Stomach (tissue), 9 donors: ENCODE results near the gene GLI1. TPM values are rescaled to one million over a fixed set of nuclear protein-coding genes. Genes with fewer than 3 reads are reported as not detected.

Source experiments
- DNase-seq, 2 donors: peaks; one replicate each; pipeline versions ENCODE4 v3.0.0 to v3.0.0-alpha.2; 2013 to 2019
- H3K27ac ChIP-seq, 5 donors: fragments of 200-600 bp in 4 of 5; sonication (generic) in 4 of 5; one replicate each; pipeline ENCODE4 v1.5.1; 2013 to 2019; ENCODE audit warnings: mild to moderate bottlenecking in 1 of 5, moderate library complexity in 1 of 5
- H3K27me3 ChIP-seq, 3 donors: fragments of 200-600 bp; sonication (generic); one replicate each; pipeline ENCODE4 v1.5.1; 2017 to 2019; ENCODE audit warnings: mixed run types in 1 of 3
- H3K36me3 ChIP-seq, 4 donors: fragments of 200-600 bp; sonication (generic); 1 replicate in 3 of 4; 2 replicates in 1 of 4; pipeline ENCODE4 v1.5.1; 2016 to 2019
- H3K4me1 ChIP-seq, 4 donors: fragments of 200-600 bp; sonication (generic); one replicate each; pipeline ENCODE4 v1.5.1; 2016 to 2019
- H3K4me3 ChIP-seq, 4 donors: fragments of 200-600 bp; sonication (generic) in 3 of 4; one replicate each; pipeline ENCODE4 v1.5.1; 2016 to 2019; ENCODE audit warnings: mild to moderate bottlenecking in 1 of 4
- H3K9me3 ChIP-seq, 4 donors: fragments of 200-600 bp; sonication (generic); one replicate each; pipeline ENCODE4 v1.5.1; 2016 to 2019
- CTCF ChIP-seq, 7 experiments: fragments of 450-650 bp in 4 of 7; fragments of 200-600 bp in 3 of 7; sonication (generic) in 3 of 7; IDR thresholded peaks; one replicate each; pipeline ENCODE4 v1.5.1; 2016 to 2019; ENCODE audit warnings: antibody characterized with exemption in 7 of 7, control low read depth in 2 of 7, mild to moderate bottlenecking in 1 of 7
- EP300 ChIP-seq: sonication (generic); formaldehyde crosslinking; IDR thresholded peaks from one replicate; pipeline ENCODE4 v1.6.1; 2017; ENCODE audit warnings: antibody characterized with exemption
- POLR2A ChIP-seq, 4 donors: fragments of 450-650 bp; IDR thresholded peaks; one replicate each; pipeline ENCODE4 v1.6.1; 2016; ENCODE audit warnings: antibody characterized with exemption in 4 of 4, control low read depth in 2 of 4, mild to moderate bottlenecking in 1 of 4, moderate library complexity in 1 of 4
- POLR2AphosphoS5 ChIP-seq, 3 donors: sonication (generic); formaldehyde crosslinking; IDR thresholded peaks; one replicate each; pipeline ENCODE4 v1.6.1; 2016; ENCODE audit warnings: antibody characterized with exemption in 3 of 3
- WGBS, 5 donors: extraction: QIAGEN DNeasy Blood & Tissue Kit in 3 of 5; methylation state at CpG; one replicate each; pipeline versions ENCODE4 v1.1.5 to v1.1.7; 2013 to 2018; 5-methylcytosine and 5-hydroxymethylcytosine counted together
- intact Hi-C: fragments of 100-400 bp; cut with DNase I; formaldehyde crosslinking; loops from one replicate; pipeline ENCODE4 v1.15.1; 2023; ENCODE audit warnings: low total_unique reads
- polyA plus RNA-seq, 3 donors: library from polyadenylated mRNA; stranded (reverse); fragments of 200-250 nt; gene quantifications; one replicate each; pipeline ENCODE4 v1.2.3, GENCODE V29; 2013
- total RNA-seq, 5 donors: library from RNA; depleted of rRNA; stranded (reverse); fragments of >200 nt; gene quantifications; one replicate each; pipeline versions ENCODE4 v1.1.0 to v1.2.3, GENCODE V29; 2014 to 2016
- donor health status: healthy with polysubstance abuse.
- donor health status: Bipolar disorder and iron deficiency.
- donor health status: healthy.

The GLI1 gene
- total and polyA plus RNA-seq, 8 donors, result 0.14 to 4.0 (median 0.73) TPM

- Histone ChIP-seq H3K4me3 (no peak overlapping the region), H3K4me1 (peaks cover 21 to 50% (median 33%) of the 10 kb centered on the region in 4 donors), H3K27ac (no peak overlapping the region), H3K27me3 (peaks cover 0 to 47% (median 13%) of the 10 kb centered on the region in 3 donors), H3K9me3 (no peaks in the 10 kb centered on the region), H3K36me3 (no peaks in the 10 kb centered on the region)
- TF ChIP-seq POLR2AphosphoS5 (IDR thresholded peaks at IDR 0.05), result no peak
- WGBS, 5 donors, result 86 to 93% (median 92%) methylated on average over 6 of the region's 6 CpGs
- intact Hi-C loops, result no loop called here
- DNase-seq, result no peak
These were observed 2.7 kb upstream of the GLI1 start for GRCh38 chr12:57456737-57457490.

- peak overlapping the region; percentile 26 to 81 (median 73) for H3K27ac ChIP-seq
- TF ChIP-seq POLR2AphosphoS5 (IDR thresholded peaks at IDR 0.05), result no peak
- TF ChIP-seq CTCF (IDR thresholded peaks at IDR 0.05), result no peak
- no peak for TF ChIP-seq EP300
- no peak for TF ChIP-seq POLR2A (IDR thresholded peaks at IDR 0.05)
- peaks cover 30 to 53% (median 43%) of the 10 kb centered on the region in 4 donors for H3K4me1 ChIP-seq
- H3K36me3 ChIP-seq, result no peaks in the 10 kb centered on the region
- 27 to 29% (median 28%) methylated on average over 3 of the region's 3 CpGs for WGBS, 5 donors
- intact Hi-C loops, result no loop called here
- peaks cover 0 to 43% (median 13%) of the 10 kb centered on the region in 3 donors for H3K27me3 ChIP-seq
- peak overlapping the region; percentile 55 to 69 (median 61) for H3K4me3 ChIP-seq
- H3K9me3 ChIP-seq, result no peaks in the 10 kb centered on the region
- DNase-seq, result no peak
These were observed 925 bp upstream of the GLI1 start for GRCh38 chr12:57458665-57459054.

DNA sequence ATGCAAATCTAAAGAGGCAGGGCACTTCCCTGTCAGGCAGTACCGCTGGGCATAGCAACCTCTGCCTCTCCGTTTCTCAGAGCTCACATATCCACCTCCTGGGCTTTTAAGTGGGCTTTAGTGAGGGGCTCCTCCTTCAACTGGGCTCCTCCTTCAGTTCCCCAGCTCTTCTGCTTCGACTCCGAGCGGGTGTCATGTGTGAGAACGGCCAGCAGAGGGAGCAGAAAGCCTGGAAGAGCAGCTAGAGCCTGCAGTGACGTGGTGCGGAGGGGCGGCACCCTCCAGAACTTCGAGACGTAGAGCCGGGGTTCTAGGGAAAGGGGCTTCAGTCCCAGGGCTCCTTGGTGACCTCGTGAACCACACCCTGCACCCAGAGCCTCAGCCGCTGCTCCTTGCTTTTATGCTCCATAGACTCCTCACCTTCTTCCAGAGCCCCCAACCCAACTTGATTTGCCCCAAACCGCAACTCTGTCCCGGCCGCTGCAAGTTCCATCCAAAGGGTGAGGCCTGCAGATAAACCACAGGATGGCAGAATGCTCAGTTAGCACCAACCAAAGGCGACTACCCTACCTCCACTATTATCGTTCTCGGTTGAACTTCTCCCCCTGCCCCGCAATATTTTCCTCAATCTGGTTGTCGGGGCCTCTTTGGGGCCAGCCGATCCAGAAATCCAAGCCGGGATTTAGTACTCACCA lies 383 bp upstream of the GLI1 start:
- no peaks in the 10 kb centered on the region for H3K36me3 ChIP-seq
- peak overlapping the region; percentile 51 to 81 (median 73) for H3K27ac ChIP-seq
- intact Hi-C loops, result no loop called here
- peaks cover 30 to 53% (median 43%) of the 10 kb centered on the region in 4 donors for H3K4me1 ChIP-seq
- H3K27me3 ChIP-seq, result peaks cover 0 to 43% (median 13%) of the 10 kb centered on the region in 3 donors
- 0 to 1% (median 0%) methylated on average over 19 to 24 of the region's 24 CpGs for WGBS, 5 donors
- peak; percentile 94 to 98 for DNase-seq
- peak overlapping the region; percentile 55 to 69 (median 61) for H3K4me3 ChIP-seq
- TF ChIP-seq POLR2AphosphoS5 (IDR thresholded peaks at IDR 0.05), result peak in 2 of 3 donors; percentile 13 to 52
- TF ChIP-seq CTCF (IDR thresholded peaks at IDR 0.05), result peak in 5 of 7 experiments; percentile 96 to 98 (median 97)
- TF ChIP-seq POLR2A (IDR thresholded peaks at IDR 0.05), result no peak
- no peak for TF ChIP-seq EP300
- no peaks in the 10 kb centered on the region for H3K9me3 ChIP-seq

DNA sequence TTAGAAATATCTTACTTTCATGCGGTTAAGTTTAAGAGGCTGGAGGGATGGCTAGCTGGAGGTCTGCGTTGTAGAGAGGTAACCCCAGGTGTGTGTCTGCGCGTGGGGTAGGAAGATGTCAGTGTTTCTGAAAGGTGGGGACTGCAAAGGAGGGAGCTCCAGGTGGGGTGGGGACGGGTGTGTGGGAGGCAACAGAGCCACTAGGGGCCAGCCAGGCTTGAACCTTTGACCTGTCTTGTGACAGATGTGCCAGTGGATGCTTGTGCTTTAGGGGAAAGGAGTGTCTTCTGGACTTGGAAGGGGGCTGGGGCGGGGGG lies 841 bp downstream of the GLI1 start:
- peak overlapping the region in 4 of 5 donors; percentile 20 to 81 (median 79) for H3K27ac ChIP-seq
- WGBS, 5 donors, result 1 to 6% (median 2%) methylated on average over 5 to 6 of the region's 6 CpGs
- TF ChIP-seq EP300, result no peak
- TF ChIP-seq CTCF (IDR thresholded peaks at IDR 0.05), result no peak
- TF ChIP-seq POLR2A (IDR thresholded peaks at IDR 0.05), result no peak
- no peak for TF ChIP-seq POLR2AphosphoS5 (IDR thresholded peaks at IDR 0.05)
- H3K4me3 ChIP-seq, result peak overlapping the region; percentile 55 to 69 (median 61)
- H3K27me3 ChIP-seq, result peaks cover 0 to 41% (median 13%) of the 10 kb centered on the region in 3 donors
- H3K4me1 ChIP-seq, result peaks cover 30 to 53% (median 43%) of the 10 kb centered on the region in 4 donors
- intact Hi-C loops, result no loop called here
- DNase-seq, result no peak
- H3K36me3 ChIP-seq, result no peaks in the 10 kb centered on the region
- no peaks in the 10 kb centered on the region for H3K9me3 ChIP-seq
